Hematopoietic multipotent progenitor cell (in vitro differentiated cells): ENCODE results near the gene APOA1. TPM values are rescaled to one million over a fixed set of nuclear protein-coding genes. Genes with fewer than 3 reads are reported as not detected.

Experiments used
- DNase-seq, 3 donors: peaks; one replicate each; pipeline ENCODE4 v3.0.0-alpha.2; 2011 to 2015; ENCODE audit warnings: low read depth in 2 of 3, low spot score in 2 of 3
- total RNA-seq: library from RNA; depleted of rRNA; stranded (reverse); fragments of >200 nt; gene quantifications from one replicate; pipeline ENCODE4 v1.2.3, GENCODE V29; 2012

APOA1 gene
- total RNA-seq, 1 donor = 0.54 TPM

- no peak for DNase-seq
These were observed 45.6 kb downstream of the APOA1 start, which contains the start of gene APOA5 for GRCh38 chr11:116791813-116792143. APOA5 (minus strand) TSS chr11:116791879; CDS start chr11:116791860, 19 bp downstream.

DNA sequence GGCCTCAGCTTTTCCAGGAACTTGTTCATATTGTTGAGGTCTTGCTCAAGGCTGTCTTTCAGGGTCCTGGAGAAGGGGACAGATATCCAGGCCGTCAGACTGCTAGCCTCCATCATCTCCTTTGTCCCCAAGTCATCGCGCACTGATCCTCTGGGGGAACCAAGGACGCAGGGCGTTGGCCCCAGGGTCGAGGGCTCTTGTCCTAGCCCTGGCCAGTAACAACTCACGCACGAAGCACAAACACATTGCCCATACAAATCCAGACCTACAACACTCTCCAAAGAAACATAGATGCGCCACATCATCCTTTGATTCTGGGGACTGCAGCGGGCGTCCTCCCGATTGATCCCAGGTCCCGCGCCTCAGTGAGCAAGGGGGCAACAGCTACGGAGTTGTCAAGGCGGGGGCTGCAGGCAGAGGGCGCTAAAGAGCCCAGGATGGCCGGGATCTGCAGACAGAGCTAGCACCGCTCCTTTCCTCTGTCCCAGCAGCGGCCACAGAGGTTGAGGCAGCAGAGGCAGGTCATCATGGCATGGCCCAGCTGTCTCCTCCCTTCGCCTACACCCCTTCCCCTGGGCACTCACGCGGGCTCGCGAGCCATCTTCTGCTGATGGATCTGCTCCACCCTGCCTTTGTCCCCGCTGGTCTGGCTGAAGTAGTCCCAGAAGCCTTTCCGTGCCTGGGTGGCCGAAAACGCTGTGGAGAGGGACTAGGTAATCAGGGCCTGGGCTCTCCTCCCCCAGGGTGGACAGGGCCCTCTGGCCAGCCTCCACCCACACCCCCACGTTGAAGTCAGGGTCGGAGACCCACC is 46.2 kb downstream of the APOA1 start:
- peak; percentile 54 to 70 (median 59) for DNase-seq

GRCh38 chr11:116790167-116791001 is 47.0 kb downstream of the APOA1 start:
- DNase-seq = no peak

- DNase-seq = no peak
These were observed 48.4 kb downstream of the APOA1 start for GRCh38 chr11:116788975-116789374.

- no peak for DNase-seq
These were observed 48.9 kb downstream of the APOA1 start for GRCh38 chr11:116788534-116788933.

- DNase-seq = peak; percentile 65 to 85 (median 79)
These were observed 49.5 kb downstream of the APOA1 start, which contains the start of gene ZPR1 for GRCh38 chr11:116787786-116788486. ZPR1 (minus strand) TSS chr11:116788023; CDS start chr11:116787990, 33 bp downstream.

- DNase-seq = peak in 1 of 3 donors; percentile 4
These were observed 50.0 kb downstream of the APOA1 start for GRCh38 chr11:116787436-116787785.

GRCh38 chr11:116786966-116787365 is 50.5 kb downstream of the APOA1 start:
- no peak for DNase-seq

GRCh38 chr11:116786326-116786725 is 51.1 kb downstream of the APOA1 start:
- no peak for DNase-seq

Other genes with a start within 250 kb of the APOA1 start
- 12.1 TPM for gene BUD13, start 64.6 kb downstream of the APOA1 start, total RNA-seq
- 20.2 TPM for gene ZPR1, start 49.6 kb downstream of the APOA1 start, total RNA-seq
- not detected for gene APOA5, start 45.7 kb downstream of the APOA1 start, total RNA-seq
- not detected for gene APOA4, start 14.3 kb downstream of the APOA1 start, total RNA-seq
- not detected for gene APOC3, start 7.7 kb downstream of the APOA1 start, total RNA-seq